Stimulated activated CD8-positive, alpha-beta memory T cell treated with anti-CD3 and anti-CD28 coated beads, Interleukin-4, amount 100 ng/mL, for 24 hours (primary cell): Measurements from ENCODE around the gene ARID5A.

Experiments
- DNase-seq: peaks from one replicate; pipeline ENCODE4 v3.0.0-alpha.2; 2020; ENCODE audit warnings: low read depth

Gene ARID5A

DNA sequence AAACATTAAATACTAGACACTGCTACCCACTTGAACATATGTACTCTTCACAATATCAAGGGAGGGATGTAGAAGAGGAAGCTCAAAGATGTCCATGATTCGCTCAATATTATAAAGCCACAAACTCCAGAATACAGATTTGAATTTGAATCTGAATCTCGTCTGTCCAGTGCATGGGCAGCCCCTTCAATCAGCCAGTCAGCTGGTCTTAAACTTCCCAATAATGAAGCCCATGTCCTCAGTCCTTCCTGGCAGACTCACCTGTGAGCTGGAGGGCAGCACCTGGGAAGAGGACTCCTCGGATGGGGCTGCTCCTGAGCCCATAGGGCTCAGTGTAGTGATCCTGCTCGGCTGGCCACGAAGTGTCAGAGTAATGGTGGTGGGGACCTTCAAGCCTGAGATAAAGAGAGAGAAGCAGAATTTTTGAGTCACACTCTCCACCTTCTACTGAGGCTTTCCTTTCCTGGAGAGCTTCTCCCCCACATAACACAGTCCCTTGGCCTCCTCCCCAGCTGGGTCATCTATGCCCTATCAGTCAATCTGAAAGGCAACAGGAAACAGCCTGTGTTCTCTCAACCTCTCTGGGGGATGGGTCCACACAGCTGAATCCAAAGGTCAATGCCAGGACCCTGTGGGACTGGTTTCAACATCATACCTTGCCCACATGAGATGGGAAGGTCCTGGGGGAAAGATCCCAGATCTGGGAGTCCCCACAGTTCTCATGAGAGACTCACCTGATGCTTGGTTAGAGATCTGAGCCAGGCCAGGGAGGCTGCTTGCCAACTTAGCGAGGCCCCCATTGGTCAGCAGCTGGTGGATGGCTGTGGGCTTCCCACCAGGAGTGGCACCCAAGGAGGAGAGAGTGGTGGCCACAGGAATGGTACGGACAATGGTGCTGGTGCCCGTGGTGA lies 65.1 kb downstream of the ARID5A start:
- no peak for DNase-seq
